ENCODE results near the gene ART1.

ART1 gene

GRCh38 chr11:3617990-3618389 lies 26.9 kb upstream of the ART1 start:
- Histone ChIP-seq H3K9me2 (replicated peaks; ENCODE audit: control insufficient read depth, low read length) (no peaks in the 10 kb centered on the region), H3F3A (ENCODE audit: control insufficient read depth, insufficient read depth) (no peaks in the 10 kb centered on the region), H4K20me1 (ENCODE audit: control insufficient read depth, insufficient read depth, low read depth, low read length) (no peaks in the 10 kb centered on the region), H3K4me3 (ENCODE audit: low read length) (no peak overlapping the region), H3K4me1 (ENCODE audit: control insufficient read depth, low read length) (no peaks in the 10 kb centered on the region), H3K27ac (ENCODE audit: low read depth, low read length) (no peak overlapping the region), H3K4me2 (ENCODE audit: low read length) (no peak overlapping the region), H3K79me2 (ENCODE audit: control insufficient read depth, low read length) (no peaks in the 10 kb centered on the region), H3K27me3 (ENCODE audit: control insufficient read depth, low read length) (no peaks in the 10 kb centered on the region; the same call in 1 of the 2 replicates), H3K9me3 (ENCODE audit: control insufficient read depth, insufficient read depth, low read length) (no peaks in the 10 kb centered on the region), H3K36me3 (ENCODE audit: control insufficient read depth, low read length) (no peaks in the 10 kb centered on the region)
- no peak for TF ChIP-seq EZH2phosphoT487 (IDR thresholded peaks at IDR 0.05; ENCODE audit: borderline replicate concordance, low read length)
- TF ChIP-seq, protein P1, sequence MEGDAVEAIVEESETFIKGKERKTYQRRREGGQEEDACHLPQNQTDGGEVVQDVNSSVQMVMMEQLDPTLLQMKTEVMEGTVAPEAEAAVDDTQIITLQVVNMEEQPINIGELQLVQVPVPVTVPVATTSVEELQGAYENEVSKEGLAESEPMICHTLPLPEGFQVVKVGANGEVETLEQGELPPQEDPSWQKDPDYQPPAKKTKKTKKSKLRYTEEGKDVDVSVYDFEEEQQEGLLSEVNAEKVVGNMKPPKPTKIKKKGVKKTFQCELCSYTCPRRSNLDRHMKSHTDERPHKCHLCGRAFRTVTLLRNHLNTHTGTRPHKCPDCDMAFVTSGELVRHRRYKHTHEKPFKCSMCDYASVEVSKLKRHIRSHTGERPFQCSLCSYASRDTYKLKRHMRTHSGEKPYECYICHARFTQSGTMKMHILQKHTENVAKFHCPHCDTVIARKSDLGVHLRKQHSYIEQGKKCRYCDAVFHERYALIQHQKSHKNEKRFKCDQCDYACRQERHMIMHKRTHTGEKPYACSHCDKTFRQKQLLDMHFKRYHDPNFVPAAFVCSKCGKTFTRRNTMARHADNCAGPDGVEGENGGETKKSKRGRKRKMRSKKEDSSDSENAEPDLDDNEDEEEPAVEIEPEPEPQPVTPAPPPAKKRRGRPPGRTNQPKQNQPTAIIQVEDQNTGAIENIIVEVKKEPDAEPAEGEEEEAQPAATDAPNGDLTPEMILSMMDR (IDR thresholded peaks at IDR 0.05; ENCODE audit: low read depth, low read length, poor library complexity, severe bottlenecking) = no peak

GRCh38 chr11:3622521-3622920 lies 22.4 kb upstream of the ART1 start:
- Histone ChIP-seq H3F3A (ENCODE audit: control insufficient read depth, insufficient read depth) (no peaks in the 10 kb centered on the region), H3K9me3 (ENCODE audit: control insufficient read depth, insufficient read depth, low read length) (no peaks in the 10 kb centered on the region), H3K4me1 (ENCODE audit: control insufficient read depth, low read length) (no peaks in the 10 kb centered on the region), H3K27ac (ENCODE audit: low read depth, low read length) (no peak overlapping the region), H3K36me3 (ENCODE audit: control insufficient read depth, low read length) (no peaks in the 10 kb centered on the region), H3K4me2 (ENCODE audit: low read length) (no peak overlapping the region), H4K20me1 (ENCODE audit: control insufficient read depth, insufficient read depth, low read depth, low read length) (no peaks in the 10 kb centered on the region), H3K79me2 (ENCODE audit: control insufficient read depth, low read length) (no peaks in the 10 kb centered on the region), H3K27me3 (ENCODE audit: control insufficient read depth, low read length) (no peaks in the 10 kb centered on the region), H3K9me2 (replicated peaks; ENCODE audit: control insufficient read depth, low read length) (no peaks in the 10 kb centered on the region), H3K4me3 (ENCODE audit: low read length) (no peak overlapping the region)
- TF ChIP-seq, protein P1 (IDR thresholded peaks at IDR 0.05; ENCODE audit: low read depth, low read length, poor library complexity, severe bottlenecking) = no peak

- H3K9me2 ChIP-seq (replicated peaks; ENCODE audit: control insufficient read depth, low read length) = no peaks in the 10 kb centered on the region
- no peaks in the 10 kb centered on the region for H3K27me3 ChIP-seq (ENCODE audit: control insufficient read depth, low read length)
- H3K4me3 ChIP-seq (ENCODE audit: low read length) = no peak overlapping the region
- no peaks in the 10 kb centered on the region for H4K20me1 ChIP-seq (ENCODE audit: control insufficient read depth, insufficient read depth, low read depth, low read length)
- H3K4me1 ChIP-seq (ENCODE audit: control insufficient read depth, low read length) = no peaks in the 10 kb centered on the region
- TF ChIP-seq, protein P1 (IDR thresholded peaks at IDR 0.05; ENCODE audit: low read depth, low read length, poor library complexity, severe bottlenecking) = no peak
- TF ChIP-seq EZH2phosphoT487 (IDR thresholded peaks at IDR 0.05; ENCODE audit: borderline replicate concordance, low read length) = no peak
- no peaks in the 10 kb centered on the region for H3F3A ChIP-seq (ENCODE audit: control insufficient read depth, insufficient read depth)
- no peak overlapping the region for H3K27ac ChIP-seq (ENCODE audit: low read depth, low read length)
- H3K36me3 ChIP-seq (ENCODE audit: control insufficient read depth, low read length) = no peaks in the 10 kb centered on the region
- no peaks in the 10 kb centered on the region for H3K79me2 ChIP-seq (ENCODE audit: control insufficient read depth, low read length)
- no peaks in the 10 kb centered on the region for H3K9me3 ChIP-seq (ENCODE audit: control insufficient read depth, insufficient read depth, low read length)
- no peak overlapping the region for H3K4me2 ChIP-seq (ENCODE audit: low read length)
Observed at GRCh38 chr11:3623121-3623520, 21.8 kb upstream of the ART1 start.

Data from DOHH2 (cell line).